Cardiac muscle cell (in vitro differentiated cells and primary cell): Measurements from ENCODE around the gene RIOK2. TPM values are rescaled to one million over a fixed set of nuclear protein-coding genes. Genes with fewer than 3 reads are reported as not detected.

Experiments used
- DNase-seq, 2 donors: peaks; one replicate each; pipeline versions ENCODE4 v3.0.0 to v3.0.0-alpha.2; 2010 to 2017; ENCODE audit warnings: low read depth in 1 of 2, low spot score in 1 of 2
- H3K27ac ChIP-seq: fragments of 200-600 bp; sonication (generic); 2 replicates; pipeline ENCODE4 v1.5.1; 2016
- H3K27me3 ChIP-seq: fragments of 200-600 bp; sonication (generic); 2 replicates; pipeline ENCODE4 v1.6.0; 2016; ENCODE audit warnings: control low read depth
- H3K36me3 ChIP-seq: fragments of 200-600 bp; sonication (generic); 2 replicates; pipeline ENCODE4 v1.5.1; 2016; ENCODE audit warnings: control low read depth
- H3K4me1 ChIP-seq: fragments of 200-600 bp; sonication (generic); 2 replicates; pipeline ENCODE4 v1.8.1; 2017; ENCODE audit warnings: low read depth, mild to moderate bottlenecking, mixed run types
- H3K4me3 ChIP-seq: fragments of 200-600 bp; sonication (generic); 2 replicates; pipeline ENCODE4 v1.5.1; 2016; ENCODE audit warnings: mild to moderate bottlenecking
- H3K9me3 ChIP-seq: fragments of 200-600 bp; sonication (generic); 2 replicates; pipeline ENCODE4 v1.5.1; 2017; ENCODE audit warnings: low read depth, mild to moderate bottlenecking, control low read depth
- CTCF ChIP-seq: IDR thresholded peaks from 2 replicates; pipeline ENCODE4 v1.5.1; 2012; ENCODE audit warnings: low read depth, mild to moderate bottlenecking, low read length
- polyA plus RNA-seq: library from polyadenylated mRNA; unstranded; fragments of >200 nt; fragmentation: Nextera tagmentation; extraction: Ambion mirVana; gene quantifications from 2 replicates; pipeline ENCODE4 v1.2.1, GENCODE V29; 2016
- total RNA-seq: library from RNA; depleted of rRNA; stranded (reverse); fragments of >200 nt; gene quantifications from 2 replicates; pipeline ENCODE4 v1.2.3, GENCODE V29; 2016

RIOK2 gene
- total and polyA plus RNA-seq, 2 experiments from 2014 or later, result 23.6 to 26.4 TPM

GRCh38 chr5:97125125-97125683 is 57.8 kb downstream of the RIOK2 start:
- Histone ChIP-seq H3K9me3 (no peaks in the 10 kb centered on the region), H3K4me1 (peaks cover 18% of the 10 kb centered on the region), H3K4me3 (no peak overlapping the region), H3K36me3 (peaks cover 19% of the 10 kb centered on the region), H3K27ac (no peak overlapping the region), H3K27me3 (no peaks in the 10 kb centered on the region)
- TF ChIP-seq CTCF, result no peak
- DNase-seq, result no peak

- H3K9me3 ChIP-seq, result no peaks in the 10 kb centered on the region
- H3K4me1 ChIP-seq, result peaks cover 20% of the 10 kb centered on the region
- DNase-seq, result no peak
- H3K36me3 ChIP-seq, result peaks cover 19% of the 10 kb centered on the region
- H3K4me3 ChIP-seq, result no peak overlapping the region
- H3K27ac ChIP-seq, result no peak overlapping the region
- TF ChIP-seq CTCF, result no peak
- no peaks in the 10 kb centered on the region for H3K27me3 ChIP-seq
Measured at GRCh38 chr5:97124335-97124734, 58.7 kb downstream of the RIOK2 start.

- Histone ChIP-seq H3K27ac (peak overlapping the region; percentile 34), H3K9me3 (no peaks in the 10 kb centered on the region), H3K36me3 (peaks cover 25% of the 10 kb centered on the region), H3K4me3 (no peak overlapping the region), H3K4me1 (peaks cover 34% of the 10 kb centered on the region), H3K27me3 (no peaks in the 10 kb centered on the region)
- TF ChIP-seq CTCF, result no peak
- no peak for DNase-seq
Measured at GRCh38 chr5:97121848-97122247, 61.2 kb downstream of the RIOK2 start.

- peak overlapping the region; percentile 97 for H3K27ac ChIP-seq
- DNase-seq, result no peak
- H3K4me1 ChIP-seq, result peaks cover 42% of the 10 kb centered on the region
- TF ChIP-seq CTCF, result no peak
- peaks cover 25% of the 10 kb centered on the region for H3K36me3 ChIP-seq
- H3K9me3 ChIP-seq, result no peaks in the 10 kb centered on the region
- H3K27me3 ChIP-seq, result no peaks in the 10 kb centered on the region
- no peak overlapping the region for H3K4me3 ChIP-seq
Measured at GRCh38 chr5:97120195-97120594, 62.9 kb downstream of the RIOK2 start.

GRCh38 chr5:97119007-97119390 is 64.0 kb downstream of the RIOK2 start:
- no peaks in the 10 kb centered on the region for H3K9me3 ChIP-seq
- DNase-seq, result no peak
- H3K27me3 ChIP-seq, result no peaks in the 10 kb centered on the region
- H3K36me3 ChIP-seq, result peaks cover 21% of the 10 kb centered on the region
- no peak for TF ChIP-seq CTCF
- H3K4me3 ChIP-seq, result no peak overlapping the region
- peaks cover 54% of the 10 kb centered on the region for H3K4me1 ChIP-seq
- peak overlapping the region; percentile 97 for H3K27ac ChIP-seq
